Left ventricle myocardium inferior (tissue), 1 donor: ENCODE data around the gene ABCF1. TPM values are rescaled to one million over a fixed set of nuclear protein-coding genes. Genes with fewer than 3 reads are reported as not detected.
A peak's percentile ranks its signal among the peaks of the same experiment; 100 is the strongest.

ENCODE experiments used
- DNase-seq: peaks from one replicate; pipeline ENCODE4 v3.0.0-alpha.2; 2020
- H3K27ac ChIP-seq: fragments of 200-600 bp; replicated peaks from 2 replicates; pipeline ENCODE4 v1.8.0; 2021
- H3K27me3 ChIP-seq: fragments of 200-600 bp; 2 replicates; pipeline ENCODE4 v1.8.0; 2021; ENCODE audit warnings: low read depth
- H3K36me3 ChIP-seq: fragments of 200-600 bp; 2 replicates; pipeline ENCODE4 v1.8.0; 2021
- H3K4me1 ChIP-seq: fragments of 200-600 bp; 2 replicates; pipeline ENCODE4 v1.8.0; 2021
- H3K4me3 ChIP-seq: fragments of 200-600 bp; 2 replicates; pipeline ENCODE4 v1.8.0; 2021; ENCODE audit warnings: mild to moderate bottlenecking, moderate library complexity
- H3K9me3 ChIP-seq: fragments of 200-600 bp; replicated peaks from 2 replicates; pipeline ENCODE4 v1.8.0; 2021
- CTCF ChIP-seq: fragments of 200-600 bp; IDR thresholded peaks from 2 replicates; pipeline ENCODE4 v1.8.0; 2021; ENCODE audit warnings: antibody characterized with exemption, mild to moderate bottlenecking, borderline replicate concordance
- intact Hi-C: fragments of 100-400 bp; cut with micrococcal nuclease; formaldehyde crosslinking; loops from one replicate; pipeline ENCODE4 v1.11.0; 2022
- total RNA-seq: library from RNA; stranded (reverse); fragmentation: NEBNext Ultra II Directional; extraction: Animal tissue kit (Norgen Biotek cat#: 25700); gene quantifications from one replicate; pipeline ENCODE4 v1.2.1, GENCODE V29; 2021
- donor health status: DM: no; HTN: yes; CAD: no; lungs with severe emphysema.

The ABCF1 gene
- total RNA-seq, 1 donor from 2014 or later: 38.8 TPM

GRCh38 chr6:30615958-30616810 is 44.9 kb downstream of the ABCF1 start:
- Histone ChIP-seq H3K9me3 (no peaks in the 10 kb centered on the region), H3K4me1 (peaks cover 72% of the 10 kb centered on the region), H3K36me3 (peaks cover 35% of the 10 kb centered on the region), H3K4me3 (peak overlapping the region; percentile 94), H3K27me3 (no peaks in the 10 kb centered on the region), H3K27ac (peak overlapping the region; percentile 94)
- intact Hi-C loops: no loop called here
- TF ChIP-seq CTCF: no peak
- DNase-seq: no peak

GRCh38 chr6:30616811-30617564 is 45.7 kb downstream of the ABCF1 start, which contains the start of gene PPP1R10:
Gene PPP1R10, minus strand, starts transcription at chr6:30617243. Its CDS starts 7,299 bp downstream, at chr6:30609944.
- peak; percentile 97 for DNase-seq
- peak within 1 kb of the TSS; percentile 94 for H3K4me3 ChIP-seq
- no peak for TF ChIP-seq CTCF
- H3K4me1 ChIP-seq: peaks cover 64% of the 10 kb centered on the region
- H3K27ac ChIP-seq: peak within 1 kb of the TSS; percentile 94
- H3K27me3 ChIP-seq: no peaks in the 10 kb centered on the region
- no peaks in the 10 kb centered on the region for H3K9me3 ChIP-seq
- intact Hi-C loops: no loop called here
- peaks cover 43% of the 10 kb centered on the region for H3K36me3 ChIP-seq

GRCh38 chr6:30617565-30618269 is 46.5 kb downstream of the ABCF1 start, which contains the start of gene MRPS18B:
Gene MRPS18B, plus strand, starts transcription at chr6:30617840. Its CDS starts 26 bp downstream, at chr6:30617866.
- H3K36me3 ChIP-seq: peaks cover 50% of the 10 kb centered on the region
- H3K27me3 ChIP-seq: no peaks in the 10 kb centered on the region
- no peaks in the 10 kb centered on the region for H3K9me3 ChIP-seq
- intact Hi-C loops: no loop called here
- peak within 1 kb of the TSS; percentile 94 for H3K4me3 ChIP-seq
- peaks cover 56% of the 10 kb centered on the region for H3K4me1 ChIP-seq
- peak; percentile 98 for DNase-seq
- H3K27ac ChIP-seq: peak within 1 kb of the TSS; percentile 94
- no peak for TF ChIP-seq CTCF

- no peaks in the 10 kb centered on the region for H3K27me3 ChIP-seq
- peaks cover 50% of the 10 kb centered on the region for H3K4me1 ChIP-seq
- intact Hi-C loops: no loop called here
- H3K27ac ChIP-seq: peak overlapping the region; percentile 94
- no peak for TF ChIP-seq CTCF
- DNase-seq: no peak
- peaks cover 57% of the 10 kb centered on the region for H3K36me3 ChIP-seq
- peak overlapping the region; percentile 94 for H3K4me3 ChIP-seq
- H3K9me3 ChIP-seq: no peaks in the 10 kb centered on the region
These were observed 47.1 kb downstream of the ABCF1 start for GRCh38 chr6:30618270-30618797.

GRCh38 chr6:30619561-30619960 is 48.3 kb downstream of the ABCF1 start:
- no peak for TF ChIP-seq CTCF
- Histone ChIP-seq H3K9me3 (no peaks in the 10 kb centered on the region), H3K36me3 (peaks cover 69% of the 10 kb centered on the region), H3K27ac (no peak overlapping the region), H3K27me3 (no peaks in the 10 kb centered on the region), H3K4me1 (peaks cover 38% of the 10 kb centered on the region), H3K4me3 (peak overlapping the region; percentile 94)
- intact Hi-C loops: no loop called here
- no peak for DNase-seq
